Measurements from ENCODE around the gene TSG101. TPM values are rescaled to one million over a fixed set of nuclear protein-coding genes. Genes with fewer than 3 reads are reported as not detected.

Gene TSG101
- polyA plus RNA-seq, 4 donors: 86.4 to 165 (median 137) TPM

- no peak for DNase-seq (ENCODE audit: low read depth in 4 of 4, low spot score in 3 of 4)
These were observed 31.5 kb downstream of the TSG101 start for GRCh38 chr11:18495271-18495670.

GRCh38 chr11:18493310-18493709, 33.4 kb downstream of the TSG101 start:
- DNase-seq (ENCODE audit: low read depth in 4 of 4, low spot score in 3 of 4): no peak

DNA sequence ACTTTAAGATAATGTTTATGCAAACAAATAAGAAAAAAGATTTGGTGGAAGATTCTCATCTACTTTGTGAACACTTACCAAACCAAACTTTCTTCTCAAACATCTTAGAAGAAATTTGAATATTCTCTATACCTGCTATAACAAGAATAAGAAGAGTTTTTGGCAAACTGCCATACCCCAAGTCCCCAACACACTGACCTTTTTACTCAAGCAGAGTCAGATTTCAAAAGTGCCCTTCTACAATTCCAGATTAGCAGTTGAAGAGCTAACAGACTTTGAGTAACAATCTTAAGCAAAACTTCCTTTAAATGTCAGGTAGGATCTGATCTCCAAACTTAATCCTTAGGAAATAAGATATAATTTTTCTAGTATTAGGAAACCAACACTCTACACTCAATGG, 33.9 kb downstream of the TSG101 start:
- no peak for DNase-seq (ENCODE audit: low read depth in 4 of 4, low spot score in 3 of 4)

GRCh38 chr11:18491924-18492323, 34.8 kb downstream of the TSG101 start:
- DNase-seq (ENCODE audit: low read depth in 4 of 4, low spot score in 3 of 4): no peak

DNA sequence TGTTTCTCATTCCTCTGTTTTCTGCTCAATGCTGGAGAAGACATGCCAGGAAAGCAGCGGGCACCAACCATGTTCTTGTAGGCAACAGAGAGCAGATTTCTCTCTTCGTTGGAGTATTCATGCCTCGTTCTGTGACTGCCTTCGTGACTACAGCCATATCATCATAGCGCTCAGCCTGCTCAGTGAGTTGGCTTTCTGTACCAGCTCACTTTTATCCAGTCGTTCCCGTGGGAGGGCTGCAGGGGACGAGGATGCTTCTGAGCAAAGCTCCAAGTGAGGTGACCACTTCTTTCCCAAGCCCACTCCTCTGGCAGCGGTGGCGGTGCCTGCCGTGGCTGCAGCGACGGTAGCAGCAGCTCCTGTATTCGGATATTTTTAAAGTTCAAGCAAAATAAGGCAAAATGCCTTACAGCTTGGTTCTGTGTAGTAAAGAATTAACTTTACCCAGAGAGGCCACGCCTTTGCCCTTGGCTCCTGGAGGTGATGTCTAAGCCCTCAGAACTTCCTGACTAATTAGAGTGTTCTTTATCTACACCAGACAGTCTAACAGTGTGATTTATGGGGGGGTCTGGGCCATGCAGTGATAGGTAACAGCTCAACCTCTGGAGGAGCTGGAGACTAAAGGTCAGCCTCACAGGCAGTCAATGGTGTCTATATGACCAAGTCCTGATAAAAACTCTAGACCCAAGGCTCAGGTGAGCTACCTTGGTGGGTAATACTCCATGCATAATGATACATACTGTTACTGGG, 35.8 kb downstream of the TSG101 start:
- no peak for DNase-seq (ENCODE audit: low read depth in 4 of 4, low spot score in 3 of 4)

- no peak for DNase-seq (ENCODE audit: low read depth in 4 of 4, low spot score in 3 of 4)
These were observed 36.4 kb downstream of the TSG101 start for GRCh38 chr11:18490319-18490718.

GRCh38 chr11:18485913-18486528, 40.7 kb downstream of the TSG101 start:
- DNase-seq (ENCODE audit: low read depth in 4 of 4, low spot score in 3 of 4): no peak

- DNase-seq (ENCODE audit: low read depth in 4 of 4, low spot score in 3 of 4): no peak
These were observed 47.7 kb downstream of the TSG101 start for GRCh38 chr11:18479063-18479462.

DNA sequence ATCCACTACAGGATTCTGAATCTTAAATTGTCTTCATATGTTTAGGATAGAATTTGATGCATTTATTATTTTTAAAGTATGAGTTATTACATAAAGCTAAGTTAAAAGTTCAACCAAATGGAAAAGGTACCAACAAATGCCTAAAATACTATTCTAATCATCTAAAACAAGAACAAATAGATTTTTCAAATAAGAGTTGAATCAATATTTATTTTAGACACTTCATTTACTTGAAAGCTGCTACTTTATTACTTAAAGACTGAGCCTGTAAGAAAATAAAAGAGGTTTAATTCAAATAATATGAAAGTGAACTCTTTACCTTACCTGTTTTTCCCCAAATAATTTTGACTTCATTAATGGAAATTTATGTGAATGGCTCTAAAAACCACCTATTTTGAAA, 54.2 kb downstream of the TSG101 start:
- no peak for DNase-seq (ENCODE audit: low read depth in 4 of 4, low spot score in 3 of 4)

GRCh38 chr11:18471995-18472394, 54.7 kb downstream of the TSG101 start:
- DNase-seq (ENCODE audit: low read depth in 4 of 4, low spot score in 3 of 4): no peak

DNA sequence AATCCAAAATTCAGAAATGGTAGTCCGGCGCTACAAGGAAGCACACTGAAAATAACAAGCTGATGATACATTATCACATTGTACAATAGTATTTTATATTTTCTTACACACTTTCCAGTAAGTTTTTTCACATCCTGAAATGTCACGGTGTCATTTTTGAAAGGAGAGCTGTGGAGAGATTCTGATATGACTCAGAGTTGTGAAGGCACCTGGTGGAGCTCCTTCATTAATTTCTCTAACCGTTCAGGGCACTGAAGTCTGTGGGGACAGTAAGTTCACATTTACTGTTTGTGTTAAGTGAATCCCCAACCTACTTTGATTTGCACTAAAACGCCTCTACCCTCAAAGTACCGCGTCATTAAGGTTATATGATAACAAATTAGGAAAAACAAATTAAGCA, 57.8 kb downstream of the TSG101 start:
- DNase-seq (ENCODE audit: low read depth in 4 of 4, low spot score in 3 of 4): no peak

GRCh38 chr11:18468059-18468458, 58.7 kb downstream of the TSG101 start:
- no peak for DNase-seq (ENCODE audit: low read depth in 4 of 4, low spot score in 3 of 4)

GRCh38 chr11:18466402-18466801, 60.3 kb downstream of the TSG101 start:
- DNase-seq (ENCODE audit: low read depth in 4 of 4, low spot score in 3 of 4): no peak

DNA sequence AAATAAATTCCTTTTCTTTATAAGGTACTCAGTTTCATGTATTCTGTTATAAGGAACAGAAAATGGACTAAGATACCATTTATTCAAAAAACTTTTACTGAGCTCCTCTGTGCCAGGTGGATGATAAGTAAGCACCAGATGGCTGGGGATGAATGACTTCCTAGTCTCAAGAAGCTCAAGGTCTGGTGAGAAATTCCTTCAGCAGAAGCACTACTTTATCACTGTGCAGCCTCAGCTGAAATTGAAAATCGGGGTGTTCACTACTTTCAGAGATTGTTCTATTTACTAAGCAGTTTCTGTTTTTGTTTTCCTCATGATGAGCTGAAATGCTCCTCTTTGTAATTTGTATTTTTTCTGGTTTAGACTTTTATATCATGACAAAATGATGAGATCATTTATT, 63.3 kb downstream of the TSG101 start:
- no peak for DNase-seq (ENCODE audit: low read depth in 4 of 4, low spot score in 3 of 4)

- no peak for DNase-seq (ENCODE audit: low read depth in 4 of 4, low spot score in 3 of 4)
These were observed 64.8 kb downstream of the TSG101 start for GRCh38 chr11:18461909-18462308.

- DNase-seq (ENCODE audit: low read depth in 4 of 4, low spot score in 3 of 4): no peak
These were observed 67.1 kb downstream of the TSG101 start for GRCh38 chr11:18459634-18460033.

GRCh38 chr11:18457450-18457849, 69.3 kb downstream of the TSG101 start:
- no peak for DNase-seq (ENCODE audit: low read depth in 4 of 4, low spot score in 3 of 4)

GRCh38 chr11:18455686-18456372, 70.9 kb downstream of the TSG101 start, which contains the start of gene LDHAL6A:
TSS of gene LDHAL6A (plus strand) at chr11:18455856. CDS start at chr11:18456681, 825 bp downstream.
- no peak for DNase-seq (ENCODE audit: low read depth in 4 of 4, low spot score in 3 of 4)

- no peak for DNase-seq (ENCODE audit: low read depth in 4 of 4, low spot score in 3 of 4)
These were observed 73.8 kb downstream of the TSG101 start for GRCh38 chr11:18452927-18453326.

DNA sequence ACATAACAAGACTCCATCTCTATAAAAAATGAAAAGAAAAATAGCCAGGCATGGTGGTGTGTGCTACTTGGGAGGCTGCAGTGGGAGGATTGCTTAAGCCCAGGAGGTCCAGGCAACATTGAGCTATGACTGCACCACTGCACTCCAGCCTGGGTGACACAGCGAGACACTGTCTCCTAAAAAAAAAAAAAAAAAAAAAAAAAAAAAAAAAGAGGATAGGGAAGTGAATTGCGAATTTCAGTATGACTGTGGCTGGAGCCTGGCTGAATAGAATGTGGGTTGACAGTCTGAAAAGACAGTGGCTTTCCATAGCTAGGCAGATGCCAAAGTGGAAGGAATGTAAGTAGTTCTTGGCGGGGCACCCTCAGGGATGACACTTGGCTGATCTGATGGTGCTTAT, 77.5 kb downstream of the TSG101 start:
- DNase-seq (ENCODE audit: low read depth in 4 of 4, low spot score in 3 of 4): no peak

DNA sequence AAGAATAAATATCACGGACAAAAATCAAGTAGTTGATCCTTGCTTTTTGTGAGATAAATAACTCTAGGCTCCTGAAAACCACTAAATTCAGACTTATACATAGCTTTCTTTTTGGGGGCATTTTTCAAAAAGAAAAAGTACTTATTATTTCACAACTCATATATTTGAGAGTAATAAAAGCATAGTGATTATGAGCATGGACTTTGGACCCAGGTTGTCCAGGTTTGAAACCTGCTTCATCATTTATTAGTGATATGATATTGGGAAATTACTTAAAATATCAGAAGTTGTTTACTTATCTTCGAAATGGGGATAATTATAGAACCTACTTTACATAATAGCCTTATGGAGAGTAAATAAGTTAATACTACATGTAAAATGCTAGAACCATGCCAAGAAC, 88.1 kb downstream of the TSG101 start:
- no peak for DNase-seq (ENCODE audit: low read depth in 4 of 4, low spot score in 3 of 4)
